Measurements from ENCODE around the gene PNMT.

DNA sequence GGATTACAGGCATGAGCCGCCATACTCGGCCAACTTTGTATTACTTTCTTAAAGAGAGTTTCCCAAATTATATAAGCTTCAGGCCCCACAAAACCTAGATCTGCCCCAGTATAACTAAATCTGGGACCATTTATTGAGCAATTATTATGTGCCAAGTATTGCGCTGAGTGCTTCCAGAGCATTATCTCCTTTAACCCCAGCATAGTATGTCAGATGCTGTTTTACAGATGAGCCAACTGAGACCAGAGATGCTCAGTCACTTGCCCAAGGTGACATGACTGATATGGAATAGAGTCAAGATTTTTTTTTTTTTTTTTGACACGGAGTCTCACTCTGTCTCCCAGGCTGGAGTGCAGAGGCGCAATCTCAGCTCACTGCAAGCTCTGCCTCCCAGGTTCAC is 29.7 kb downstream of the PNMT start:
- TF ChIP-seq ZNF274 (IDR thresholded peaks at IDR 0.05; ENCODE audit: low read depth, low read length): no peak
- no peak for TF ChIP-seq YY1 (IDR thresholded peaks at IDR 0.05; ENCODE audit: insufficient read depth, insufficient read length)
- TF ChIP-seq SUZ12 (IDR thresholded peaks at IDR 0.05; ENCODE audit: extremely low read depth, insufficient read depth, insufficient read length): no peak

Measured in NT2/D1 (cell line).